Liver (tissue), 9 donors: ENCODE results near the gene RAX. TPM values are rescaled to one million over a fixed set of nuclear protein-coding genes. Genes with fewer than 3 reads are reported as not detected.
A peak's percentile ranks its signal among the peaks of the same experiment; 100 is the strongest.

Experiments
- DNase-seq: peaks from one replicate; pipeline ENCODE4 v3.0.0-alpha.2; 2017; ENCODE audit warnings: low spot score
- H3K27ac ChIP-seq, 2 donors: one replicate each; pipeline ENCODE4 v1.7.0; 2013; ENCODE audit warnings: inconsistent platforms in 2 of 2, low read length in 2 of 2, control low read depth in 1 of 2, low read depth in 1 of 2, mild to moderate bottlenecking in 1 of 2
- H3K27me3 ChIP-seq, 4 donors: one replicate each; pipeline versions ENCODE4 v1.6.1 to v1.7.0; 2013; ENCODE audit warnings: low read length in 3 of 4, inconsistent platforms in 1 of 4, mild to moderate bottlenecking in 1 of 4, moderate library complexity in 1 of 4; ENCODE audit not compliant: control insufficient read depth in 4 of 4, insufficient read depth in 4 of 4
- H3K36me3 ChIP-seq, 4 donors: one replicate each; pipeline versions ENCODE4 v1.6.1 to v1.7.0; 2013; ENCODE audit warnings: low read length in 3 of 4, mild to moderate bottlenecking in 3 of 4, low read depth in 1 of 4, moderate library complexity in 1 of 4; ENCODE audit not compliant: control insufficient read depth in 4 of 4, insufficient read depth in 3 of 4
- H3K4me1 ChIP-seq, 4 donors: one replicate each; pipeline versions ENCODE4 v1.6.1 to v1.7.0; 2013; ENCODE audit warnings: low read length in 3 of 4, mild to moderate bottlenecking in 3 of 4, moderate library complexity in 1 of 4; ENCODE audit not compliant: control insufficient read depth in 4 of 4, insufficient read depth in 4 of 4
- H3K4me3 ChIP-seq, 3 donors: one replicate each; pipeline versions ENCODE4 v1.6.1 to v1.7.0; 2013; ENCODE audit warnings: low read length in 3 of 3, control low read depth in 1 of 3, low read depth in 1 of 3, mild to moderate bottlenecking in 1 of 3
- H3K9ac ChIP-seq, 2 donors: one replicate each; pipeline ENCODE4 v1.7.0; 2013; ENCODE audit warnings: low read length in 2 of 2, mild to moderate bottlenecking in 2 of 2, moderate library complexity in 2 of 2, control low read depth in 1 of 2, low read depth in 1 of 2
- H3K9me3 ChIP-seq, 4 donors: one replicate each; pipeline versions ENCODE4 v1.6.1 to v1.7.0; 2013; ENCODE audit warnings: low read length in 3 of 4; ENCODE audit not compliant: control insufficient read depth in 4 of 4
- ATF3 ChIP-seq: IDR thresholded peaks from 2 replicates; pipeline ENCODE4 v1.6.1; 2016; ENCODE audit warnings: antibody characterized with exemption
- CTCF ChIP-seq: fragments of 150-350 bp; IDR thresholded peaks from 2 replicates; pipeline ENCODE4 v1.5.1; 2017; ENCODE audit warnings: improper control_type of control experiment, low read depth, low read length; ENCODE audit not compliant: missing input control
- EGR1 ChIP-seq, 2 donors: IDR thresholded peaks; 2 replicates each; pipeline ENCODE4 v1.6.1; 2016 to 2018; ENCODE audit warnings: antibody characterized with exemption in 2 of 2, low read depth in 2 of 2
- FOXA1 ChIP-seq: IDR thresholded peaks from 2 replicates; pipeline ENCODE4 v1.6.1; 2016; ENCODE audit warnings: antibody characterized with exemption
- FOXA2 ChIP-seq: IDR thresholded peaks from 2 replicates; pipeline ENCODE4 v1.6.1; 2016; ENCODE audit warnings: antibody characterized with exemption
- GABPA ChIP-seq, 2 donors: IDR thresholded peaks in 1 of 2; conservative IDR thresholded peaks in 1 of 2; 2 replicates each; pipeline ENCODE4 v1.6.1; 2016; ENCODE audit warnings: antibody characterized with exemption in 2 of 2, mild to moderate bottlenecking in 1 of 2, moderate library complexity in 1 of 2
- HNF4A ChIP-seq, 2 donors: conservative IDR thresholded peaks; 2 replicates each; pipeline ENCODE4 v1.6.1; 2016; ENCODE audit warnings: antibody characterized with exemption in 2 of 2, mild to moderate bottlenecking in 2 of 2
- HNF4G ChIP-seq: IDR thresholded peaks from 2 replicates; pipeline ENCODE4 v1.6.1; 2016; ENCODE audit warnings: antibody characterized with exemption
- JUND ChIP-seq, 2 donors: IDR thresholded peaks; 2 replicates each; pipeline ENCODE4 v1.6.1; 2016; ENCODE audit warnings: antibody characterized with exemption in 2 of 2
- MAX ChIP-seq: IDR thresholded peaks from 2 replicates; pipeline ENCODE4 v1.6.1; 2016; ENCODE audit warnings: antibody characterized with exemption
- NR2F2 ChIP-seq: IDR thresholded peaks from 2 replicates; pipeline ENCODE4 v1.6.1; 2016; ENCODE audit warnings: antibody characterized with exemption
- RAD21 ChIP-seq, 2 donors: IDR thresholded peaks; 2 replicates each; pipeline ENCODE4 v1.6.1; 2016; ENCODE audit warnings: antibody characterized with exemption in 2 of 2, mild to moderate bottlenecking in 2 of 2
- REST ChIP-seq: IDR thresholded peaks from 2 replicates; pipeline ENCODE4 v1.6.1; 2016; ENCODE audit warnings: antibody characterized with exemption, mild to moderate bottlenecking
- RXRA ChIP-seq, 2 donors: IDR thresholded peaks; 2 replicates each; pipeline ENCODE4 v1.6.1; 2017 to 2018; ENCODE audit warnings: antibody characterized with exemption in 2 of 2, mild to moderate bottlenecking in 1 of 2
- SP1 ChIP-seq: IDR thresholded peaks from 2 replicates; pipeline ENCODE4 v1.6.1; 2018; ENCODE audit warnings: antibody characterized with exemption, mild to moderate bottlenecking
- TAF1 ChIP-seq: conservative IDR thresholded peaks from 2 replicates; pipeline ENCODE4 v1.6.1; 2016; ENCODE audit warnings: antibody characterized with exemption, mild to moderate bottlenecking
- YY1 ChIP-seq: IDR thresholded peaks from 2 replicates; pipeline ENCODE4 v1.6.1; 2016; ENCODE audit warnings: antibody characterized with exemption, mild to moderate bottlenecking
- ZBTB33 ChIP-seq: IDR thresholded peaks from 2 replicates; pipeline ENCODE4 v1.6.1; 2016; ENCODE audit warnings: antibody characterized with exemption
- WGBS: extraction: QIAGEN DNeasy Blood & Tissue Kit; methylation state at CpG from one replicate; pipeline ENCODE4 v1.1.7; 2013; 5-methylcytosine and 5-hydroxymethylcytosine counted together
- polyA plus RNA-seq, 2 donors: library from polyadenylated mRNA; stranded (reverse) in 1 of 2; unstranded in 1 of 2; fragments of 200-250 nt in 1 of 2; fragments of >200 nt in 1 of 2; fragmentation: Nextera tagmentation in 1 of 2; extraction: Ambion mirVana in 1 of 2; gene quantifications; one replicate each; pipeline versions ENCODE4 v1.2.1 to v1.2.3, GENCODE V29; 2013 to 2015
- total RNA-seq, 2 donors: library from RNA; depleted of rRNA; stranded (reverse); fragments of >200 nt; gene quantifications; one replicate each; pipeline ENCODE4 v1.2.3, GENCODE V29; 2014
- donor health status: healthy.
- donor health status: healthy.
- donor health status: healthy.
- donor health status: healthy.
- donor health status: healthy.

Gene RAX
- total RNA-seq (not detected), polyA plus RNA-seq (not detected)

- no peaks in the 10 kb centered on the region for H3K36me3 ChIP-seq
- 6% methylated on average over 88 of the region's 88 CpGs for WGBS
- H3K9me3 ChIP-seq, result no peaks in the 10 kb centered on the region
- no peak for DNase-seq
- peak within 1 kb of the TSS in 2 of 3 donors; percentile 26 to 37 for H3K4me3 ChIP-seq
- peaks cover 8 to 33% (median 13%) of the 10 kb centered on the region in 4 donors for H3K4me1 ChIP-seq
- H3K27me3 ChIP-seq, result peaks cover 0 to 22% (median 15%) of the 10 kb centered on the region in 4 donors
- no peak within 1 kb of the TSS for H3K9ac ChIP-seq
- TF ChIP-seq TAF1 (no peak), JUND (IDR thresholded peaks at IDR 0.05) (no peak), NR2F2 (no peak), GABPA (IDR thresholded peaks at IDR 0.05 in 1 of 2, conservative IDR thresholded peaks at IDR 0.05 in 1 of 2) (no peak), ZBTB33 (no peak), RXRA (IDR thresholded peaks at IDR 0.05) (no peak), HNF4A (conservative IDR thresholded peaks at IDR 0.05) (no peak), MAX (no peak), ATF3 (no peak), SP1 (no peak), HNF4G (no peak), YY1 (no peak), RAD21 (IDR thresholded peaks at IDR 0.05) (no peak), FOXA1 (no peak), FOXA2 (no peak), EGR1 (IDR thresholded peaks at IDR 0.05; ENCODE audit: low read depth in 2 of 2) (no peak), CTCF (no peak), REST (no peak)
- no peak within 1 kb of the TSS for H3K27ac ChIP-seq
Observed at GRCh38 chr18:59272891-59273758, at the start of gene RAX. Gene RAX, minus strand, starts transcription at chr18:59273454. Its CDS starts 248 bp downstream, at chr18:59273206.
